Measurements from ENCODE around the gene IL21R. TPM values are rescaled to one million over a fixed set of nuclear protein-coding genes. Genes with fewer than 3 reads are reported as not detected.

Gene IL21R
- total RNA-seq, 2 experiments from 2014 or later = 34.5 to 34.8 TPM

- Histone ChIP-seq H3K27me3 (ENCODE audit: control insufficient read depth in 1 of 2, insufficient read depth in 2 of 2, low read length in 2 of 2) (no peaks in the 10 kb centered on the region), H3K9me3 (ENCODE audit: control insufficient read depth in 1 of 2, insufficient read depth in 1 of 2, low read length in 2 of 2) (peaks cover 14% of the 10 kb centered on the region in 2 experiments), H3K4me1 (ENCODE audit: insufficient read depth, low read length) (peaks cover 43% of the 10 kb centered on the region), H3K36me3 (ENCODE audit: insufficient read depth, low read length) (peaks cover 81% of the 10 kb centered on the region), H3K4me3 (ENCODE audit: low read length) (no peak overlapping the region), H3K27ac (ENCODE audit: low read depth in 1 of 2, low read length in 2 of 2) (no peak overlapping the region)
- no peak for TF ChIP-seq CTCF (IDR thresholded peaks at IDR 0.05)
- ChIA-PET POLR2A (no interaction called here), CTCF (no interaction called here)
- H3K27me3 Mint-ChIP-seq = no peaks in the 10 kb centered on the region
- no peak overlapping the region for H3K4me3 Mint-ChIP-seq
- DNase-seq = no peak
- peaks cover 93% of the 10 kb centered on the region for H3K36me3 Mint-ChIP-seq (ENCODE audit: low read depth)
- no peaks in the 10 kb centered on the region for H3K9me3 Mint-ChIP-seq
- peaks cover 44% of the 10 kb centered on the region for H3K4me1 Mint-ChIP-seq (ENCODE audit: low read depth)
- ATAC-seq (ENCODE audit: poor library complexity) = no peak
- H3K27ac Mint-ChIP-seq = peak overlapping the region; percentile 20
- intact Hi-C loops (cut with DNase I, micrococcal nuclease) = no loop called here
Observed at GRCh38 chr16:27444015-27444414, 42.0 kb downstream of the IL21R start.

- intact Hi-C loops (cut with DNase I, micrococcal nuclease) = no loop called here
- peaks cover 44% of the 10 kb centered on the region for H3K4me1 Mint-ChIP-seq (ENCODE audit: low read depth)
- no peak for DNase-seq
- ATAC-seq (ENCODE audit: poor library complexity) = no peak
- H3K9me3 Mint-ChIP-seq = no peaks in the 10 kb centered on the region
- H3K27me3 ChIP-seq (ENCODE audit: control insufficient read depth in 1 of 2, insufficient read depth in 2 of 2, low read length in 2 of 2) = no peaks in the 10 kb centered on the region
- H3K4me1 ChIP-seq (ENCODE audit: insufficient read depth, low read length) = peaks cover 47% of the 10 kb centered on the region
- no peak overlapping the region for H3K4me3 ChIP-seq (ENCODE audit: low read length)
- peaks cover 14% of the 10 kb centered on the region in 2 experiments for H3K9me3 ChIP-seq (ENCODE audit: control insufficient read depth in 1 of 2, insufficient read depth in 1 of 2, low read length in 2 of 2)
- no peak for TF ChIP-seq CTCF (IDR thresholded peaks at IDR 0.05)
- peaks cover 93% of the 10 kb centered on the region for H3K36me3 Mint-ChIP-seq (ENCODE audit: low read depth)
- H3K27me3 Mint-ChIP-seq = no peaks in the 10 kb centered on the region
- H3K27ac ChIP-seq (ENCODE audit: low read depth in 1 of 2, low read length in 2 of 2) = no peak overlapping the region
- no peak overlapping the region for H3K4me3 Mint-ChIP-seq
- POLR2A ChIA-PET = interaction anchor here (3.0 kb wide), 1 partner anchor 40 kb away, joined by 15 read pairs; no protein-coding TSS in a partner anchor
- CTCF ChIA-PET = no interaction called here
- H3K27ac Mint-ChIP-seq = peak overlapping the region; percentile 93
- H3K36me3 ChIP-seq (ENCODE audit: insufficient read depth, low read length) = peaks cover 81% of the 10 kb centered on the region
Observed at GRCh38 chr16:27444470-27444869, 42.5 kb downstream of the IL21R start.

- Histone ChIP-seq H3K27me3 (ENCODE audit: control insufficient read depth in 1 of 2, insufficient read depth in 2 of 2, low read length in 2 of 2) (no peaks in the 10 kb centered on the region), H3K9me3 (ENCODE audit: control insufficient read depth in 1 of 2, insufficient read depth in 1 of 2, low read length in 2 of 2) (peaks cover 14% of the 10 kb centered on the region in 2 experiments), H3K36me3 (ENCODE audit: insufficient read depth, low read length) (peaks cover 76% of the 10 kb centered on the region), H3K4me1 (ENCODE audit: insufficient read depth, low read length) (peaks cover 59% of the 10 kb centered on the region), H3K27ac (ENCODE audit: low read depth in 1 of 2, low read length in 2 of 2) (no peak overlapping the region), H3K4me3 (ENCODE audit: low read length) (no peak overlapping the region)
- ATAC-seq (ENCODE audit: poor library complexity) (no peak), DNase-seq (no peak)
- Mint-ChIP-seq H3K36me3 (ENCODE audit: low read depth) (peaks cover 95% of the 10 kb centered on the region), H3K4me1 (ENCODE audit: low read depth) (peaks cover 54% of the 10 kb centered on the region), H3K27me3 (no peaks in the 10 kb centered on the region), H3K9me3 (no peaks in the 10 kb centered on the region), H3K4me3 (peak overlapping the region; percentile 12), H3K27ac (peak overlapping the region; percentile 93)
- intact Hi-C loops (cut with DNase I, micrococcal nuclease) = loop anchor here (2.0 to 5.0 kb wide), 4 partner anchors 43 to 208 kb away; partner anchors contain the start of gene IL21R (in 2 of the 2)
- ChIA-PET CTCF (interaction anchor here (0.6 to 1.2 kb wide), 2 partner anchors 10 to 160 kb away, joined by 3 read pairs; no protein-coding TSS in a partner anchor), POLR2A (interaction anchor here (1.0 to 3.0 kb wide), 6 partner anchors 24 to 211 kb away, joined by 4 to 15 read pairs (median 8); no protein-coding TSS in a partner anchor)
- TF ChIP-seq CTCF (IDR thresholded peaks at IDR 0.05) = no peak
Observed at GRCh38 chr16:27445502-27446175, 43.7 kb downstream of the IL21R start.

Measured in CD4-positive, alpha-beta T cell (primary cell).